Endodermal cell (in vitro differentiated cells): Measurements from ENCODE around the gene CHST7. TPM values are rescaled to one million over a fixed set of nuclear protein-coding genes. Genes with fewer than 3 reads are reported as not detected.

ENCODE experiments used
- DNase-seq: peaks from one replicate; pipeline ENCODE4 v3.0.0-alpha.2; 2017
- H3K27ac ChIP-seq: 2 replicates; pipeline ENCODE4 v1.5.1; 2013; ENCODE audit warnings: mild to moderate bottlenecking, low read depth, low read length, moderate library complexity
- H3K27me3 ChIP-seq: 2 replicates; pipeline ENCODE4 v1.6.1; 2013; ENCODE audit warnings: mild to moderate bottlenecking, low read length, moderate library complexity; ENCODE audit not compliant: insufficient read depth, control insufficient read depth, poor library complexity, severe bottlenecking
- H3K36me3 ChIP-seq: 2 replicates; pipeline ENCODE4 v1.7.0; 2013; ENCODE audit warnings: mild to moderate bottlenecking, low read length, moderate library complexity; ENCODE audit not compliant: control insufficient read depth, insufficient read depth
- H3K4me1 ChIP-seq: one replicate; pipeline ENCODE4 v1.7.0; 2013; ENCODE audit warnings: low read length; ENCODE audit not compliant: control insufficient read depth, insufficient read depth
- H3K4me3 ChIP-seq: 2 replicates; pipeline ENCODE4 v1.5.1; 2013; ENCODE audit warnings: mild to moderate bottlenecking, low read length, moderate library complexity
- H3K9ac ChIP-seq: 2 replicates; pipeline ENCODE4 v1.6.1; 2013; ENCODE audit warnings: mild to moderate bottlenecking, low read length, moderate library complexity; ENCODE audit not compliant: poor library complexity, severe bottlenecking; ENCODE audit errors: extremely low read depth
- H3K9me3 ChIP-seq: 2 replicates; pipeline ENCODE4 v1.6.1; 2013; ENCODE audit warnings: mild to moderate bottlenecking, low read length, moderate library complexity; ENCODE audit not compliant: control insufficient read depth
- H3K27ac Mint-ChIP-seq: 2 replicates; pipeline ENCODE4 v1.8.0; 2020; ENCODE audit warnings: mixed read lengths
- H3K27me3 Mint-ChIP-seq: 2 replicates; pipeline ENCODE4 v1.8.0; 2021; ENCODE audit warnings: mild to moderate bottlenecking, mixed read lengths; ENCODE audit not compliant: insufficient read depth
- H3K36me3 Mint-ChIP-seq: 2 replicates; pipeline ENCODE4 v1.8.0; 2020; ENCODE audit warnings: low read depth, mixed read lengths
- H3K4me1 Mint-ChIP-seq: 2 replicates; pipeline ENCODE4 v1.8.0; 2020; ENCODE audit warnings: mixed read lengths
- H3K4me3 Mint-ChIP-seq: 2 replicates; pipeline ENCODE4 v1.8.0; 2020; ENCODE audit warnings: mild to moderate bottlenecking, moderate library complexity, mixed read lengths
- H3K9me3 Mint-ChIP-seq: 2 replicates; pipeline ENCODE4 v1.8.0; 2020; ENCODE audit warnings: mild to moderate bottlenecking, mixed read lengths
- CTCF ChIP-seq: fragments of 200-600 bp; sonication (generic); conservative IDR thresholded peaks from 2 replicates; pipeline ENCODE4 v1.5.0; 2021; ENCODE audit warnings: antibody characterized with exemption, mild to moderate bottlenecking
- WGBS, 2 experiments: methylation state at CpG; one replicate each; pipeline versions ENCODE4 v1.1.5 to v1.1.7; 2013; ENCODE audit warnings: missing lambda C conversion rate in 2 of 2, mixed read lengths in 1 of 2; ENCODE audit not compliant: insufficient coverage in 1 of 2, insufficient read length in 1 of 2; 5-methylcytosine and 5-hydroxymethylcytosine counted together
- total RNA-seq, 2 donors: library from RNA; stranded (reverse); fragmentation: NEBNext Ultra II Directional in 1 of 2; extraction: Animal tissue kit (Norgen Biotek cat#: 25700) in 1 of 2; gene quantifications; 2 replicates in 1 of 2; 3 replicates in 1 of 2; pipeline ENCODE4 v1.2.1, GENCODE V29; 2021

CHST7 gene
- total RNA-seq, 2 donors from 2014 or later: 1.6 to 4.2 TPM

DNA sequence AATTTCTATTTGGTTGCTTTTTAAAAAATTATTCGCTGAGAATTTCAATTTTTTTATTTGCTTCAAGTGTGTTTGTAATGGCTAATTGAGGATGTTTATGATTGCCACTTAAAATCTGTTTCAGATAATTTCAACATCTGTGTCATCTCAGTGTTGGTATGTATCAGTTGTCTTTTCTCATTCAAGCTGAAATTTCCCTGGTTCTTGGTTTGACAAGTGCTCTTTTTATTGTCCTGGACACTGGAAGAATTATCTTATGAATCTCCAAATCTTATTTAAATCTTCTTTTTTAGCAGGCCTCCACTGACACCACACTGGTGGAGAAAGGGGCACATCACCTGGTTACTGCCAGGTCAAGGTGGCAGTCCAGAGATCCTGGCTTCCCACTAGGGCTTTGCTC lies 21.5 kb downstream of the CHST7 start:
- H3K27me3 Mint-ChIP-seq: no peaks in the 10 kb centered on the region
- H3K4me3 Mint-ChIP-seq: no peak overlapping the region
- H3K4me1 ChIP-seq: no peaks in the 10 kb centered on the region
- H3K36me3 ChIP-seq: peaks cover 3% of the 10 kb centered on the region
- H3K4me1 Mint-ChIP-seq: no peaks in the 10 kb centered on the region
- H3K27ac Mint-ChIP-seq: no peak overlapping the region
- no peaks in the 10 kb centered on the region for H3K9me3 ChIP-seq
- no peak for TF ChIP-seq CTCF
- 89% methylated on average over 1 of the region's 1 CpG; no CpG with 5 or more reads in 1 of the 2 experiments for WGBS, 2 experiments
- no peak overlapping the region for H3K4me3 ChIP-seq
- H3K27me3 ChIP-seq: no peaks in the 10 kb centered on the region
- H3K9me3 Mint-ChIP-seq: peaks cover 43% of the 10 kb centered on the region
- H3K27ac ChIP-seq: no peak overlapping the region
- H3K9ac ChIP-seq: no peak overlapping the region
- H3K36me3 Mint-ChIP-seq: no peaks in the 10 kb centered on the region
- no peak for DNase-seq

DNA sequence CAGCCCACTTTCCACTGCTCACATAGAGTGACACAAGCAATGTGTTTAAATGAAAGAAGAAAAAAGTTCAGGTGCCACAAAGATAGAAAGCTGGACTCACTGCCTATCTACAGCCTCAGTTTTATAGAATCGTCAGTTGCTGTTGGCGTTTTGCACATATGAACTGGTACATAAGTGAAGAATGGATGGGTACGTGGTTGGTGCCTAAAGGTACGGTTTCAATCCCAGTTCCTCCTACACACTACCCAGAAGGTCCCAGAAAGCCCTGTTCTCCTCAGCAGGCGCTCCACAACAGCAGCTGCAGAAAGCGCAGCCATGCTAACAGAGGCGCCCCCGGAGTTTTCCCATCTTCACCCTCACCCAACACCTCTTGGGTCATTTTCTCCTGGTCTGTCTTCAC lies 23.6 kb downstream of the CHST7 start:
- Histone ChIP-seq H3K9me3 (no peaks in the 10 kb centered on the region), H3K4me3 (no peak overlapping the region), H3K4me1 (no peaks in the 10 kb centered on the region), H3K36me3 (peaks cover 5% of the 10 kb centered on the region), H3K27me3 (no peaks in the 10 kb centered on the region), H3K9ac (no peak overlapping the region), H3K27ac (no peak overlapping the region)
- Mint-ChIP-seq H3K9me3 (peaks cover 36% of the 10 kb centered on the region), H3K27ac (no peak overlapping the region), H3K4me3 (no peak overlapping the region), H3K27me3 (no peaks in the 10 kb centered on the region), H3K36me3 (peaks cover 3% of the 10 kb centered on the region), H3K4me1 (no peaks in the 10 kb centered on the region)
- WGBS, 2 experiments: 87% methylated on average over 4 of the region's 8 CpGs; no CpG with 5 or more reads in 1 of the 2 experiments
- no peak for DNase-seq
- TF ChIP-seq CTCF: no peak

GRCh38 chrX:46597771-46598170 lies 24.2 kb downstream of the CHST7 start:
- Mint-ChIP-seq H3K4me1 (no peaks in the 10 kb centered on the region), H3K27me3 (no peaks in the 10 kb centered on the region), H3K4me3 (no peak overlapping the region), H3K36me3 (peaks cover 6% of the 10 kb centered on the region), H3K27ac (no peak overlapping the region), H3K9me3 (peaks cover 39% of the 10 kb centered on the region)
- H3K27me3 ChIP-seq: no peaks in the 10 kb centered on the region
- no peaks in the 10 kb centered on the region for H3K9me3 ChIP-seq
- TF ChIP-seq CTCF: peak; percentile 13
- DNase-seq: no peak
- H3K27ac ChIP-seq: no peak overlapping the region
- WGBS, 2 experiments: 89 to 94% methylated on average over 3 to 5 of the region's 6 CpGs
- no peak overlapping the region for H3K9ac ChIP-seq
- no peaks in the 10 kb centered on the region for H3K4me1 ChIP-seq
- no peak overlapping the region for H3K4me3 ChIP-seq
- peaks cover 5% of the 10 kb centered on the region for H3K36me3 ChIP-seq
